ENCODE measurements around the gene PPP1R3E. TPM values are rescaled to one million over a fixed set of nuclear protein-coding genes. Genes with fewer than 3 reads are reported as not detected.

PPP1R3E gene
- total RNA-seq, 1 experiment from 2014 or later = 10.9 TPM

- BruUV-seq (replicated peaks) = no TSS peak
- intact Hi-C loops (cut with micrococcal nuclease; ENCODE audit: unreplicated experiment) = no loop called here
- ChIA-PET CTCF (no interaction called here), POLR2A (ENCODE audit: low non-redundant PET) (no interaction called here)
- Histone ChIP-seq H3K27me3 (replicated peaks; ENCODE audit: insufficient read depth, low read depth, low read length, poor library complexity) (no peaks in the 10 kb centered on the region), H3K27ac (ENCODE audit: low read depth, low read length, poor library complexity, severe bottlenecking) (no peak overlapping the region), H3K4me3 (ENCODE audit: low read depth, low read length, poor library complexity, severe bottlenecking) (no peak overlapping the region), H3K4me1 (ENCODE audit: insufficient read depth, low read length, poor library complexity, severe bottlenecking) (no peaks in the 10 kb centered on the region), H3K9me3 (ENCODE audit: low read depth, low read length, poor library complexity, severe bottlenecking) (no peaks in the 10 kb centered on the region), H3K36me3 (ENCODE audit: insufficient read depth, low read length, poor library complexity, severe bottlenecking) (no peaks in the 10 kb centered on the region)
- no peak for DNase-seq (ENCODE audit: low spot score)
- TF ChIP-seq EZH2 (IDR thresholded peaks at IDR 0.05; ENCODE audit: borderline replicate concordance, low read depth, low read length, poor library complexity, severe bottlenecking) (no peak), CTCF (conservative IDR thresholded peaks at IDR 0.05; ENCODE audit: low read depth, low read length) (no peak)
These were observed 50.7 kb downstream of the PPP1R3E start for GRCh38 chr14:23252006-23252405.

GRCh38 chr14:23249824-23250223 lies 52.8 kb downstream of the PPP1R3E start:
- TF ChIP-seq CTCF (conservative IDR thresholded peaks at IDR 0.05; ENCODE audit: low read depth, low read length) (no peak), EZH2 (IDR thresholded peaks at IDR 0.05; ENCODE audit: borderline replicate concordance, low read depth, low read length, poor library complexity, severe bottlenecking) (no peak)

GRCh38 chr14:23248601-23249000 lies 54.1 kb downstream of the PPP1R3E start:
- Histone ChIP-seq H3K27me3 (replicated peaks; ENCODE audit: insufficient read depth, low read depth, low read length, poor library complexity) (no peaks in the 10 kb centered on the region), H3K4me1 (ENCODE audit: insufficient read depth, low read length, poor library complexity, severe bottlenecking) (no peaks in the 10 kb centered on the region), H3K9me3 (ENCODE audit: low read depth, low read length, poor library complexity, severe bottlenecking) (no peaks in the 10 kb centered on the region), H3K36me3 (ENCODE audit: insufficient read depth, low read length, poor library complexity, severe bottlenecking) (no peaks in the 10 kb centered on the region), H3K4me3 (ENCODE audit: low read depth, low read length, poor library complexity, severe bottlenecking) (no peak overlapping the region), H3K27ac (ENCODE audit: low read depth, low read length, poor library complexity, severe bottlenecking) (no peak overlapping the region)
- DNase-seq (ENCODE audit: low spot score) = no peak
- CTCF ChIA-PET = no interaction called here
- POLR2A ChIA-PET (ENCODE audit: low non-redundant PET) = no interaction called here
- intact Hi-C loops (cut with micrococcal nuclease; ENCODE audit: unreplicated experiment) = no loop called here
- TF ChIP-seq CTCF (conservative IDR thresholded peaks at IDR 0.05; ENCODE audit: low read depth, low read length) = no peak
- no peak for TF ChIP-seq EZH2 (IDR thresholded peaks at IDR 0.05; ENCODE audit: borderline replicate concordance, low read depth, low read length, poor library complexity, severe bottlenecking)
- no TSS peak for BruUV-seq (replicated peaks)

More at GRCh38 chr14:23249824-23250223, 52.8 kb downstream of the PPP1R3E start:
- DNase-seq (ENCODE audit: low spot score) = no peak
- Histone ChIP-seq H3K4me3 (ENCODE audit: low read depth, low read length, poor library complexity, severe bottlenecking) (no peak overlapping the region), H3K9me3 (ENCODE audit: low read depth, low read length, poor library complexity, severe bottlenecking) (no peaks in the 10 kb centered on the region), H3K4me1 (ENCODE audit: insufficient read depth, low read length, poor library complexity, severe bottlenecking) (no peaks in the 10 kb centered on the region), H3K36me3 (ENCODE audit: insufficient read depth, low read length, poor library complexity, severe bottlenecking) (no peaks in the 10 kb centered on the region), H3K27me3 (replicated peaks; ENCODE audit: insufficient read depth, low read depth, low read length, poor library complexity) (no peaks in the 10 kb centered on the region), H3K27ac (ENCODE audit: low read depth, low read length, poor library complexity, severe bottlenecking) (no peak overlapping the region)
- ChIA-PET POLR2A (ENCODE audit: low non-redundant PET) (no interaction called here), CTCF (no interaction called here)
- intact Hi-C loops (cut with micrococcal nuclease; ENCODE audit: unreplicated experiment) = no loop called here
- BruUV-seq (replicated peaks) = no TSS peak

Other genes with a start within 250 kb of the PPP1R3E start
- 44.8 and 47.0 TPM in 2 replicates for gene CDH24, start 245.3 kb downstream of the PPP1R3E start, total RNA-seq (2021)
- gene ACIN1, start 207.7 kb downstream of the PPP1R3E start, total RNA-seq (2021) = 325 and 339 TPM in 2 replicates
- gene C14orf119, start 207.4 kb downstream of the PPP1R3E start, total RNA-seq (2021) = 50.3 and 54.5 TPM in 2 replicates
- not detected in 2 replicates for gene CIROP, start 197.9 kb downstream of the PPP1R3E start, total RNA-seq (2021)
- gene CEBPE, start 183.6 kb downstream of the PPP1R3E start, total RNA-seq (2021) = not detected in 2 replicates
- gene SLC7A8, start 119.2 kb downstream of the PPP1R3E start, total RNA-seq (2021) = 18.3 and 24.8 TPM in 2 replicates
- gene RNF212B, start 64.9 kb downstream of the PPP1R3E start, total RNA-seq (2021) = not detected in 2 replicates
- 6.3 and 9.5 TPM in 2 replicates for gene HOMEZ, start 16.7 kb downstream of the PPP1R3E start, total RNA-seq (2021)
- 22.8 and 25.1 TPM in 2 replicates for gene BCL2L2, start 4.0 kb upstream of the PPP1R3E start, total RNA-seq (2021)
- 275 and 287 TPM in 2 replicates for gene PABPN1, start 18.6 kb upstream of the PPP1R3E start, total RNA-seq (2021)
- gene SLC22A17, start 50.0 kb upstream of the PPP1R3E start, total RNA-seq (2021) = 23.0 and 28.4 TPM in 2 replicates
- gene EFS, start 62.3 kb upstream of the PPP1R3E start, total RNA-seq (2021) = 55.9 and 60.9 TPM in 2 replicates
- not detected in 2 replicates for gene IL25, start 70.0 kb upstream of the PPP1R3E start, total RNA-seq (2021)
- gene CMTM5, start 74.2 kb upstream of the PPP1R3E start, total RNA-seq (2021) = not detected in 2 replicates
- gene MYH6, start 105.4 kb upstream of the PPP1R3E start, total RNA-seq (2021) = not detected in 2 replicates
- gene MYH7, start 132.8 kb upstream of the PPP1R3E start, total RNA-seq (2021) = not detected in 2 replicates
- 59.9 and 71.2 TPM in 2 replicates for gene NGDN, start 166.8 kb upstream of the PPP1R3E start, total RNA-seq (2021)
- 4.8 and 5.8 TPM in 2 replicates for gene ZFHX2, start 248.9 kb upstream of the PPP1R3E start, total RNA-seq (2021)